ENCODE measurements around the gene C1orf159.

The C1orf159 gene

DNA sequence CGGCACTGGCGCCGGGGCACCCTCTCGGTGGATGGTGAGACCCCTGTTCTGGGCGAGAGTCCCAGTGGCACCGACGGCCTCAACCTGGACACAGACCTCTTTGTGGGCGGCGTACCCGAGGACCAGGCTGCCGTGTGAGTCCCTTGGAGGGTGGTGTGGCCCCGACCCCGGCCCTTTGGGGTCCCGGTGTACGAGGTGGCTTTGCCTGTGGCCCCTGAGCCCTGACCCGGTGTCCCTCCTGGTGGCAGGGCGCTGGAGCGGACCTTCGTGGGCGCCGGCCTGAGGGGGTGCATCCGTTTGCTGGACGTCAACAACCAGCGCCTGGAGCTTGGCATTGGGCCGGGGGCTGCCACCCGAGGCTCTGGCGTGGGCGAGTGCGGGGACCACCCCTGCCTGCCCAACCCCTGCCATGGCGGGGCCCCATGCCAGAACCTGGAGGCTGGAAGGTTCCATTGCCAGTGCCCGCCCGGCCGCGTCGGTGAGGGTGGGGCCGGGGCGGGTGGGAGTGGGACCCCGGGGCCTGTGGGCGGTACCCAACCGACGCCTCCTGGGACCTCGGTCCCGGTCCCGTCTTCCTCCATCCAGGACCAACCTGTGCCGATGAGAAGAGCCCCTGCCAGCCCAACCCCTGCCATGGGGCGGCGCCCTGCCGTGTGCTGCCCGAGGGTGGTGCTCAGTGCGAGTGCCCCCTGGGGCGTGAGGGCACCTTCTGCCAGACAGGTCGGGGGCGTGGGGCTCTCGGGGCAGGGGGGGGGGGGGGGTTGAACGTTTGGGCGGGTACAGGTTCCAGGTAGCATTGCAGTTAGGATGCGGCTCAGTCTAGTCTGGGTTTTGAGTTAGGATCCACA lies 66.3 kb downstream of the C1orf159 start:
- no peak for DNase-seq

GRCh38 chr1:1048765-1049164 lies 67.1 kb downstream of the C1orf159 start:
- no peak for DNase-seq

DNA sequence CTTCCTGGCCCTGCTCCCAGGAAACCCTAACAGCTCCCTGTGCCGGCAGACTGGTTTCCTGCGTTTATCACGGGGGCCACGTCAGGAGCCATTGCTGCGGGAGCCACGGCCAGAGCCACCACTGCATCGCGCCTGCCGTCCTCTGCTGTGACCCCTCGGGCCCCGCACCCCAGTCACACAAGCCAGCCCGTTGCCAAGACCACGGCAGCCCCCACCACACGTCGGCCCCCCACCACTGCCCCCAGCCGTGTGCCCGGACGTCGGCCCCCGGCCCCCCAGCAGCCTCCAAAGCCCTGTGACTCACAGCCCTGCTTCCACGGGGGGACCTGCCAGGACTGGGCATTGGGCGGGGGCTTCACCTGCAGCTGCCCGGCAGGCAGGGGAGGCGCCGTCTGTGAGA lies 67.9 kb downstream of the C1orf159 start:
- no peak for DNase-seq

- DNase-seq = no peak
Observed at GRCh38 chr1:1047407-1047806, 68.5 kb downstream of the C1orf159 start.

DNA sequence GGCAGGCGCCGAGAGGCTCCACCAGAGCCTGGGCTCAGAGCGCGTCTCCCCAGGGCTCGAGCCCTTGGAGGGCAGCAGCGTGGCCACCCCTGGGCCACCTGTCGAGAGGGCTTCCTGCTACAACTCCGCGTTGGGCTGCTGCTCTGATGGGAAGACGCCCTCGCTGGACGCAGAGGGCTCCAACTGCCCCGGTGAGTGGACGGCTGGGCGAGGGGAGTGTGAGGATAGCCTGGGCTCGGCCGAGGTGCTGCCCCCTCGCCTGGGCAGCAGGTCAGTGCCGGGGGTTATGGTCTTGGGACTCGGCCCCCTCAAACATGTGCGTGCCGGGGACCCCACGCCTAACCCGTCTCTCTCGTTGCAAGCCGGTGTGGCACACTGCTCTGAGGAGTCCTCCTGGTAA lies 69.1 kb downstream of the C1orf159 start:
- no peak for DNase-seq

GRCh38 chr1:1046243-1046642 lies 69.6 kb downstream of the C1orf159 start:
- no peak for DNase-seq

DNA sequence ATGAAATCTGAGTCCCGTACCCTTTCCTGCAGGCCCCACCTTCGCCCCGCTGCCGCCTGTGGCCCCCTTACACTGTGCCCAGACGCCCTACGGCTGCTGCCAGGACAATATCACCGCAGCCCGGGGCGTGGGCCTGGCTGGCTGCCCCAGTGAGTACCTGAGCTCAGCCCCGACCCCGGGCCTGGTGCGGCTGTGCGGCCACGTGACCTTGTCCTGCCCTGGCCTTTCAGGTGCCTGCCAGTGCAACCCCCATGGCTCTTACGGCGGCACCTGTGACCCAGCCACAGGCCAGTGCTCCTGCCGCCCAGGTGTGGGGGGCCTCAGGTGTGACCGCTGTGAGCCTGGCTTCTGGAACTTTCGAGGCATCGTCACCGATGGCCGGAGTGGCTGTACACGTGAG lies 70.8 kb downstream of the C1orf159 start:
- DNase-seq = no peak

- no peak for DNase-seq
Observed at GRCh38 chr1:1044455-1045078, 71.3 kb downstream of the C1orf159 start.

GRCh38 chr1:1043921-1044320 lies 72.0 kb downstream of the C1orf159 start:
- DNase-seq = no peak

GRCh38 chr1:1043411-1043810 lies 72.5 kb downstream of the C1orf159 start:
- DNase-seq = no peak

GRCh38 chr1:1042835-1043234 lies 73.1 kb downstream of the C1orf159 start:
- no peak for DNase-seq

DNA sequence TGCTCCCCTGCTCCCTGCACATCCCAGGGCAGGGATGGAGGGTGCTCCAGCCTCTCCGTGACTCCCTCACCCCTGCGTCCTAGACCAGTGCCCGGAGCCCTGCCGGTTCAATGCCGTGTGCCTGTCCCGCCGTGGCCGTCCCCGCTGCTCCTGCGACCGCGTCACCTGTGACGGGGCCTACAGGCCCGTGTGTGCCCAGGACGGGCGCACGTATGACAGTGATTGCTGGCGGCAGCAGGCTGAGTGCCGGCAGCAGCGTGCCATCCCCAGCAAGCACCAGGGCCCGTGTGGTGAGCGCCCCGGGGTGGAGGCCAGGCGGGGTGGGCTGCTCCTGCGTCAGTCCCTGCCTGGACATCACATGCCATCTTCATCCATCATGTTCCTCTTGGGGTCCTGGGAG lies 74.0 kb downstream of the C1orf159 start:
- no peak for DNase-seq

DNA sequence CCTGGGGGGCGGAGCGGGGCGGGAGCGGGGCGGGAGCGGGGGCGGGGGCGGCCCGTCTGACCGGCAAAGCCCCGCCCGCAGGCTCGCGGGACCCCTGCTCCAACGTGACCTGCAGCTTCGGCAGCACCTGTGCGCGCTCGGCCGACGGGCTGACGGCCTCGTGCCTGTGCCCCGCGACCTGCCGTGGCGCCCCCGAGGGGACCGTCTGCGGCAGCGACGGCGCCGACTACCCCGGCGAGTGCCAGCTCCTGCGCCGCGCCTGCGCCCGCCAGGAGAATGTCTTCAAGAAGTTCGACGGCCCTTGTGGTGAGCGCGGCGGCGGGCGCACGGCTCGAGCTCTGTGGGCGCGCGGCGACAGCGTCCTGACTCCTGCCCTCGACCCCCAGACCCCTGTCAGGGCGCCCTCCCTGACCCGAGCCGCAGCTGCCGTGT lies 74.8 kb downstream of the C1orf159 start:
- DNase-seq = no peak

DNA sequence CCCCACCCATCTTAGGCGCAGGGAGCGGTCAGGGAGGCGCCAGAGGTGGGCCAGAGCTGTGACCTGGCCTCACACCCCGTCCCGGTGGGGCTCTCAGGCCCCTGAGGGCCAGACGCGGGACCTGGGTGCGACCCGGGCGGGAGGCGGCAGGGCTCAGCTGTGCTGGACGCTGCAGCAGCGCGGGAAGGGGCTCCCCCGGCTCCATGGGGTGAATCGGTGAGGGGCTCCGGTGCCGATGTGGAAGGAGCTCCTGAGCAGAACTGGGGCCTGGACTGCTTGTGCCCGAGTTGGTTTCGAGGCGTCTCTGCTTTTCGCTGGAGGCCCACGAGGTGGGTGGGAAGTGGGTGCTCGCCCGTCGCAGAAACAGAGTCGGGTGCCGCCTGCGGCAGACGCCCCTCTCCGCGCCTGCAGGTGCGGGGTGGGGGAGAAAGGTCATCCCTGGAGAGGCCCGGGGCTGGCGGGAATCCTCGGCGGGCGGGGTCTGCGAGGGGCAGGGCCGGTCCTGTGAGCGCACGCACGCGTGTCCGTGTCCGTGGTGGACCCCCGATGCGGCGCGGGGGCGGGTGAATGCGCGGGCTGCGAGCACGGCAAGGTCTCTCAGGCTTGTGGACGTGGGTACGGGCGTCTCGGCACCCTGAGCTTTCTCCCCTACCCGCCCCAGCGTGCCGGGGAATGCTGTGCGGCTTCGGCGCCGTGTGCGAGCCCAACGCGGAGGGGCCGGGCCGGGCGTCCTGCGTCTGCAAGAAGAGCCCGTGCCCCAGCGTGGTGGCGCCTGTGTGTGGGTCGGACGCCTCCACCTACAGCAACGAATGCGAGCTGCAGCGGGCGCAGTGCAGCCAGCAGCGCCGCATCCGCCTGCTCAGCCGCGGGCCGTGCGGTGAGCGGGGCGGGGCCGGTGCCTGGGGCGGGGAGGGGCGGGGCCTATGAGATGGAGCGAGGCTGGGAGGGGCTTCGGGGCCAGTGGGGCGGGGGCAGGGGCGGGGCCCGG lies 75.6 kb downstream of the C1orf159 start:
- DNase-seq = peak; percentile 61 to 81

DNA sequence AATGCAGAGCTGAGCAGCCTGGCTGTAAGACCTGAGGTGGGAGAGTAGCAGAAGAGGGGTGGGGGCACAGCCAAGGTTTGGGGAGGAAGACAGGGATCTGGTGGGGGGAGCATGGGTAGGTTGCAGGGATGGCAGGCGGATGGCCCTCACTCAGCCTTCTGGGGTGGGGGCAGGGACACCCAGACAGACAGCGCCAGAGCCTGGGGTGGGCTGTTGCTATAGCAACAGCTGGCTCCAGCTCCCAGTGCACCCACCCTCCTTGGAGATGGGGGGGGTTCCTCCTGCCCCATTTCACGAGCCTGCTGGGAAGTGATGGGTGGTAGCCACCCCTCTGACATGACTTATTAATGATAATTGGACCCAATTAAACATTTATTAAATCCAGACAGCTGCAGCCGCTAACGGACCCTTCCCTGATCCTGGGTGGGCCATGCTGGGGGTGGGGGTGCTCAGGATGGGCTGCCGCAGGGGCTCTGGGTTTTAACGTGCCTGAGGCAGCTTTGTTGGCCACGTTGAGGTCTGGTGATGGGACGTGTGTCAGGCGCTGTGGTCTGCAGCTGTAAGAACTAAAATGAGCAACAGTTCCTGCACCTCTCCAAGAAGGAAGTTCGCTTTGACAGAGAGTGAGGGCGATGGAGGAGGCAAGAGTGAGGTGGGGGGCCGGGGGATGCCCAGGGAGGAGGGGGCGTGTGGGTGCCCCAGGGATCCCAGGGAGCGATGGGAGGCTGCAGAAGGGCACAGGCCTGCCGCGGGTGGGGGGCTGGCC lies 76.6 kb downstream of the C1orf159 start:
- DNase-seq = no peak

DNA sequence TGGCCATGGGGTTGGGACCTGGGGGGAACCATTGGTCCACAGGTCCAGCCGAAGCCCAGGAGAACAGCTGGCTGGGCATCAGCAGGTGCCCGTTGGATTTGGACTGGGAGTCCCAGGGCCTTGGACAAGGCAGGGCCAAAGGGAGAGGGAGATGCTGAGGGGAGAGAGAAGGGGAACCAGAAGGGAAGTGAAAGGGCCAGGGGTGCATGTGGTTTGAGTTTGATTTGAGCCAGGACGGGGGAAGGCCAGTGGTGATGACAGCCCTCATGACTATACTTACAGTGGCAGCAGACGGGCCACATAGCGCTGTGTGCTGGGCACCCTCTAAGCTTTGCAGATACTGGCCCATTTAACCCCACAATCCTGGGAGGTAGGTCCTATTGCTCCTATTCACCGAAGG lies 77.2 kb downstream of the C1orf159 start:
- no peak for DNase-seq

DNA sequence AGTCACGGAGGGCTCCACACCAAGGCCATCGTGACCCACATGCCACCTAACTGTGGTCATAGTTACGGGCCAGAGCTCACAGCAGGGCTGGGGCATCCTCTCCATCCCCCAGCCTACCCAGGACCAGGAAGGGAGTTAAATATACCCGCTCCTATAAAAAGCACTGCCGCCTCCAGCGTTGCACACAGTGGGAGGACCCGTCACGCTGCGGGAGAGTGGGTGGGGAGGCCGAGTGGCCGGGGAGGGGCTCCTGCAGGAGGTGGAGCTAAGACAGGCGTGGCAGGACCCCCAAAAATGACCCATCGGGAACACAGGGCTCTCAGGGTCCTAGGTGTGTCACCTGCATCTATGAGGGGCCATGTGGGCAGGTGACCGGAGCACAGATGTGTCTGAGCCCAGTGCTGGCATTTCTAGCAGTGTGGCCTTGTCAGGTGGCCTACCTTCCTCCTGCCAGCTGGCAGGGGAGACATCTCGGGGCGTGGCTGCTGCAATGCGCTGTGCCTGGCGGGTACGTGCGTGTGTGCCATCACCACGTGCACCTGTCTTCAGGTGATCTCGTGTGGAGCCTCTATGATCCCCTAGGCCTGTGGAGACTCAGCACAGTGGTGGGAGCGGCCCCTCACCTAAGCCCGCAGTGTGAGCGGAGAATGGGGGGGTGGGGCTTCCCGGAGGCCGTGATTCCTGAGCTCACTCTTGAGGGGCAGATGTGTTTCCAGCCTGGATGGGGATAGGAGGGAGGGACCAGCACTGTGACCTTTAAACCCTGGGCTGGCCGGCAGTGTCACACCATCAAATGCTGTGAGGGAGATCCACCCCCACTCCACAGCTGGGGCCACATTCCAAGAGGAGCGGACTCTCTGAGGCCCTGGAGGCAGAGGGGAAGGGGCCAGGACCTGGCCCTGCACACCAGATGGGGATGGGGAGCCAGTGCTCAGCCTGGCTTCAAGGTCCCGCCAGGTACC lies 78.2 kb downstream of the C1orf159 start:
- no peak for DNase-seq

GRCh38 chr1:1035291-1035943 lies 80.5 kb downstream of the C1orf159 start:
- no peak for DNase-seq

GRCh38 chr1:1034439-1034781 lies 81.5 kb downstream of the C1orf159 start:
- no peak for DNase-seq

GRCh38 chr1:1033731-1034438 lies 82.0 kb downstream of the C1orf159 start:
- no peak for DNase-seq
